HCEC 1CT (cell line): ENCODE measurements around the gene WDR11.

Experiments used
- DNase-seq: peaks from one replicate; pipeline ENCODE4 v3.0.0-alpha.2; 2017

WDR11 gene

GRCh38 chr10:120945182-120945581, 94.0 kb downstream of the WDR11 start:
- DNase-seq = no peak

GRCh38 chr10:120945801-120946302, 94.7 kb downstream of the WDR11 start:
- no peak for DNase-seq

- DNase-seq = no peak
These were observed 95.3 kb downstream of the WDR11 start for GRCh38 chr10:120946497-120946896.

- no peak for DNase-seq
These were observed 97.9 kb downstream of the WDR11 start for GRCh38 chr10:120948889-120949608.

DNA sequence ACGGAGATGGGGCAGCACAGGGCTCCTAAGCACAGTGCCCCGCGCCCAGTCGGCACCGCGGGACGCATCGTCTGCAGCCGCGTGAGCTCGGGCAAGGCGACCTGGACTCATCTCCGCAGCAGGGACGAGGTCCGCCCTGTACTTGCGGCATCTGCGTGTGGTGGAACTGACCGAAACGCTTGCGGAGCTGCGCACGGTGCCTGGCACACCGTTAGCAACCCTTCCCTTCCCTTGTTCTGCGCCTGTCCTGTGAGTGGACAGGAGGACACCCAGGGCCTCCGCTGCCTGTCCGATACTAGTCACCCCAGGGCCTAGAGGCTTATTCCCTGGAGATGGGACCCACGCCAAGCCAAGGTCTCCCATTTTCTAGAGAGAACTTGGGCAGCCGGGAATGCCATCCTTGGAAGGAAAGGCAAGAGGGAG, 98.5 kb downstream of the WDR11 start:
- DNase-seq = no peak

- DNase-seq = no peak
These were observed 98.9 kb downstream of the WDR11 start for GRCh38 chr10:120950051-120950561.

- DNase-seq = no peak
These were observed 100.1 kb downstream of the WDR11 start for GRCh38 chr10:120951288-120951687.

GRCh38 chr10:120953897-120954296, 102.7 kb downstream of the WDR11 start:
- DNase-seq = no peak
